Subcutaneous abdominal adipose tissue (tissue), 5 donors: ENCODE measurements around the gene ABCB11.

ENCODE experiments used
- H3K27ac ChIP-seq: one replicate; pipeline ENCODE4 v1.7.0; 2013; ENCODE audit warnings: low read depth, mild to moderate bottlenecking, inconsistent platforms, low read length, moderate library complexity
- H3K27me3 ChIP-seq, 5 donors: one replicate each; pipeline ENCODE4 v1.7.0; 2013; ENCODE audit warnings: low read length in 5 of 5, inconsistent platforms in 1 of 5; ENCODE audit not compliant: control insufficient read depth in 5 of 5, insufficient read depth in 4 of 5
- H3K36me3 ChIP-seq, 5 donors: one replicate each; pipeline ENCODE4 v1.7.0; 2013; ENCODE audit warnings: low read length in 5 of 5; ENCODE audit not compliant: control insufficient read depth in 5 of 5, insufficient read depth in 5 of 5
- H3K4me1 ChIP-seq, 5 donors: one replicate each; pipeline ENCODE4 v1.7.0; 2013; ENCODE audit warnings: low read length in 5 of 5, mild to moderate bottlenecking in 3 of 5, moderate library complexity in 1 of 5; ENCODE audit not compliant: control insufficient read depth in 5 of 5, insufficient read depth in 5 of 5
- H3K4me3 ChIP-seq, 5 donors: one replicate each; pipeline ENCODE4 v1.7.0; 2013; ENCODE audit warnings: low read length in 5 of 5, low read depth in 1 of 5
- H3K9ac ChIP-seq, 5 donors: one replicate each; pipeline ENCODE4 v1.7.0; 2013; ENCODE audit warnings: low read length in 5 of 5, mild to moderate bottlenecking in 4 of 5, moderate library complexity in 3 of 5
- H3K9me3 ChIP-seq, 5 donors: one replicate each; pipeline ENCODE4 v1.7.0; 2013; ENCODE audit warnings: low read length in 5 of 5; ENCODE audit not compliant: control insufficient read depth in 5 of 5
- donor health status: healthy.
- donor health status: healthy.
- donor health status: healthy.
- donor health status: healthy.
- donor health status: healthy.

Gene ABCB11

GRCh38 chr2:168978461-168978861, 52.7 kb downstream of the ABCB11 start:
- no peaks in the 10 kb centered on the region for H3K4me1 ChIP-seq
- no peak overlapping the region for H3K9ac ChIP-seq
- no peak overlapping the region for H3K27ac ChIP-seq
- no peaks in the 10 kb centered on the region for H3K36me3 ChIP-seq
- H3K4me3 ChIP-seq: no peak overlapping the region
- no peaks in the 10 kb centered on the region for H3K27me3 ChIP-seq
- H3K9me3 ChIP-seq: no peaks in the 10 kb centered on the region

GRCh38 chr2:168977608-168978007, 53.5 kb downstream of the ABCB11 start:
- Histone ChIP-seq H3K27me3 (no peaks in the 10 kb centered on the region), H3K27ac (no peak overlapping the region), H3K9me3 (no peaks in the 10 kb centered on the region), H3K9ac (no peak overlapping the region), H3K4me1 (no peaks in the 10 kb centered on the region), H3K36me3 (no peaks in the 10 kb centered on the region), H3K4me3 (no peak overlapping the region)

- Histone ChIP-seq H3K27ac (no peak overlapping the region), H3K36me3 (no peaks in the 10 kb centered on the region), H3K4me3 (no peak overlapping the region), H3K27me3 (no peaks in the 10 kb centered on the region), H3K4me1 (peaks cover 0 to 2% (median 0%) of the 10 kb centered on the region in 5 donors), H3K9me3 (no peaks in the 10 kb centered on the region), H3K9ac (no peak overlapping the region)
Observed at GRCh38 chr2:168976034-168976654, 55.0 kb downstream of the ABCB11 start.

DNA sequence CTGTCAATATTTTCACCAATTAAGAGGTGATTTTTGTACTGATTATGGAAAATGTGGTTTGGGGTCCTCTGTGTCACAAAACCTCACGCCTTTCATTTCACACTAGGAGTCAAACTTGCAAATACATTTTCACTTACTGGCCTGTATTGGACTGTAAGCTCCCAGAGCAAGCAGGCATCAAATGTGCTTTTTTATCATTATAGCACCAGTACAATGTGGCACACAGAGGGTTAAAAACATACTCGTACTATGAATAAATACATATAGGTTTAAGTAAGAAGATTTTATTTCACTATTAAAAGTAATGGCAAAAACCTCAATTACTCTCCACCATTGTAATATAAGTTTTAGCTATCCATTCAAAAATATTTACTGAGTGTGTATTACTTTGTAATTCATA, 56.7 kb downstream of the ABCB11 start:
- Histone ChIP-seq H3K9me3 (no peaks in the 10 kb centered on the region), H3K27me3 (no peaks in the 10 kb centered on the region), H3K4me1 (peaks cover 0 to 8% (median 0%) of the 10 kb centered on the region in 5 donors), H3K4me3 (no peak overlapping the region), H3K27ac (no peak overlapping the region), H3K9ac (no peak overlapping the region), H3K36me3 (no peaks in the 10 kb centered on the region)

- no peaks in the 10 kb centered on the region for H3K27me3 ChIP-seq
- H3K27ac ChIP-seq: peak overlapping the region; percentile 25
- no peak overlapping the region for H3K9ac ChIP-seq
- H3K9me3 ChIP-seq: no peaks in the 10 kb centered on the region
- H3K4me1 ChIP-seq: peaks cover 0 to 8% (median 0%) of the 10 kb centered on the region in 5 donors
- H3K4me3 ChIP-seq: no peak overlapping the region
- no peaks in the 10 kb centered on the region for H3K36me3 ChIP-seq
Observed at GRCh38 chr2:168971261-168971660, 59.9 kb downstream of the ABCB11 start.

- H3K27ac ChIP-seq: peak overlapping the region; percentile 25
Observed at GRCh38 chr2:168970711-168971233, 60.4 kb downstream of the ABCB11 start.

DNA sequence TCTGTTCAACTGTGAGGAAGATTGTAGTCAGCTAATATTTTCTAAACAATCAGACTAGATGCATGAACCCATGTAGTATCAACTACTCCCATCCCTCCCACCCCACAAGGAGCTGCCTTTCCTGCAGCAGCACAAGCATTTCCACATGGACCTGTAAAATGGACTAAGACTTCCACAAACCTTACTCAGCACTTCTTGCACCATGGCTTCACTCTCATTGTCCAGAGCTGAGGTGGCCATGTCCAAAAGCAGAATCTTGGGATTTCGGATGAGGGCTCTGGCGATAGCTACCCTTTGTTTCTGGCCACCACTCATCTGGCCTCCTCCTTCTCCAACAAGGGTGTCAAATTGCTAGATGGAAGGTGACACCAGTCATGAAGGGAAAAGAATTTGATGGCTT, 61.3 kb downstream of the ABCB11 start:
- Histone ChIP-seq H3K9ac (no peak overlapping the region), H3K9me3 (no peaks in the 10 kb centered on the region), H3K27me3 (no peaks in the 10 kb centered on the region), H3K4me1 (peaks cover 0 to 8% (median 0%) of the 10 kb centered on the region in 5 donors), H3K27ac (no peak overlapping the region), H3K4me3 (no peak overlapping the region), H3K36me3 (no peaks in the 10 kb centered on the region)

More at GRCh38 chr2:168970711-168971233, 60.4 kb downstream of the ABCB11 start:
- Histone ChIP-seq H3K9me3 (no peaks in the 10 kb centered on the region), H3K9ac (no peak overlapping the region), H3K4me1 (peaks cover 0 to 8% (median 0%) of the 10 kb centered on the region in 5 donors), H3K36me3 (no peaks in the 10 kb centered on the region), H3K4me3 (no peak overlapping the region), H3K27me3 (no peaks in the 10 kb centered on the region)

- no peak overlapping the region for H3K4me3 ChIP-seq
Observed at GRCh38 chr2:168968342-168968741, 62.8 kb downstream of the ABCB11 start.

GRCh38 chr2:168964251-168964807, 66.8 kb downstream of the ABCB11 start:
- Histone ChIP-seq H3K27me3 (no peaks in the 10 kb centered on the region), H3K4me1 (no peaks in the 10 kb centered on the region), H3K4me3 (no peak overlapping the region), H3K9ac (no peak overlapping the region), H3K27ac (no peak overlapping the region), H3K36me3 (no peaks in the 10 kb centered on the region), H3K9me3 (no peaks in the 10 kb centered on the region)

More at GRCh38 chr2:168968342-168968741, 62.8 kb downstream of the ABCB11 start:
- peaks cover 0 to 8% (median 0%) of the 10 kb centered on the region in 5 donors for H3K4me1 ChIP-seq
- H3K36me3 ChIP-seq: no peaks in the 10 kb centered on the region
- H3K9me3 ChIP-seq: no peaks in the 10 kb centered on the region
- H3K9ac ChIP-seq: no peak overlapping the region
- H3K27ac ChIP-seq: no peak overlapping the region
- H3K27me3 ChIP-seq: no peaks in the 10 kb centered on the region

DNA sequence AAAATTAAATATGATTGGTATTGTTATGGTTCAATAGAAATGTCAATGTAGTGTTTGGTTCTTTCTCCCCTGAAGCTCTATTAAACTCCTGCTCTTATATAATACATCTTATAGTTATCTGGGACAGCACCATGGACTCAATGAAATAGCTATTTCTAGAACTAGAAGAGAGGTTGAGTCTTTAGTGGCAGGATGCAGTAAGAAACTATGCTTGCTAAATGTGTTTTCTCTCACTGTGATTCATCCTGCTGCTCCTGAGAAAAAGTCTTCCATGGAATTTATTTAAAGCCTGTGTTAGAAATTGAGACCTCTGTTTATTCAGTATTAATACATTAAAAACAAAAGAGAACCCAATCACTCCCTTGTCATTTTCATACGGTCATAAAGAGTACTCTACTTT, 68.5 kb downstream of the ABCB11 start:
- Histone ChIP-seq H3K9ac (no peak overlapping the region), H3K4me1 (no peaks in the 10 kb centered on the region), H3K9me3 (no peaks in the 10 kb centered on the region), H3K36me3 (no peaks in the 10 kb centered on the region), H3K4me3 (no peak overlapping the region), H3K27ac (no peak overlapping the region), H3K27me3 (no peaks in the 10 kb centered on the region)
